Raji (cell line): Measurements from ENCODE around the gene CPT1C.

ENCODE experiments used
- POLR2A ChIP-seq: IDR thresholded peaks from 2 replicates; pipeline ENCODE4 v1.6.1; 2011; ENCODE audit warnings: low read depth, low read length, control low read depth; ENCODE audit not compliant: insufficient read depth

The CPT1C gene

DNA sequence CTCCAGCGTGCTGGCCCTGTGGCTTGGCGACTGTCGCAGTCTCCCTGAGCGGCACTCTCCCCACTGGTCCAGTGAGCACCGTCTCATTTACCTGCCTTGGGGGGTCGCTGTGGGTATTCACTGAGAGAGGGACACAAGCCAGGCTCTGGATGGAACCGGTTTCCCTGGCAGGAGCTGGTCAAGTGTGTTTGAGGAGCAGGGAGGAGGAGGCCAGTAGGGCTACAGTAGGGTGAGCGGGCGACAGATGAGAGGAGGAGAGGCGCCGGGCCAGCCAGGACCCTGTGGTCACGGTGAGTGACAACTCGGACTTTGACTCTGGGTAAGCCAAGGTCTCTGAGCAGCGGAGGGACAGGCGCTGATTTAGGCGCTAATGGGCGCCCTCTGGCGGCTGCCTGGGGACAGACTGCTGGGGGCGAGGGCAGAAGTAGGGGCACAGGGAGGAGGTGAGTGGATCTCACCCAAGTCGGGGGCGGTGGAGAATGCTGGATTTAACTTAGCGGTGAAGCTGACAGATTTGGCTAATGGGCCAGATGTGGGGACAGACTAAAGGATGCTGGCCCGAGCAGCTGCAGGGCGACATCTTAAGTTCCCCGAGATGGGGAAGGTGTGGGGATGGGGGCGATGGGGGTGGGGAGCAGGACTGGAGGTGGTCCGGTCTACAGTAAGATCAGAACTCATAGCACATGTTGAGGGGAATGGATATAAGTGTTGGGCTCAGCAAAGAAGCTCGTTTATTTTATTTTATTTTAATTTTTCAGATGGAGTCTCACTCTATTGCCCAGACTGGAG lies 18.6 kb upstream of the CPT1C start:
- TF ChIP-seq POLR2A: no peak

DNA sequence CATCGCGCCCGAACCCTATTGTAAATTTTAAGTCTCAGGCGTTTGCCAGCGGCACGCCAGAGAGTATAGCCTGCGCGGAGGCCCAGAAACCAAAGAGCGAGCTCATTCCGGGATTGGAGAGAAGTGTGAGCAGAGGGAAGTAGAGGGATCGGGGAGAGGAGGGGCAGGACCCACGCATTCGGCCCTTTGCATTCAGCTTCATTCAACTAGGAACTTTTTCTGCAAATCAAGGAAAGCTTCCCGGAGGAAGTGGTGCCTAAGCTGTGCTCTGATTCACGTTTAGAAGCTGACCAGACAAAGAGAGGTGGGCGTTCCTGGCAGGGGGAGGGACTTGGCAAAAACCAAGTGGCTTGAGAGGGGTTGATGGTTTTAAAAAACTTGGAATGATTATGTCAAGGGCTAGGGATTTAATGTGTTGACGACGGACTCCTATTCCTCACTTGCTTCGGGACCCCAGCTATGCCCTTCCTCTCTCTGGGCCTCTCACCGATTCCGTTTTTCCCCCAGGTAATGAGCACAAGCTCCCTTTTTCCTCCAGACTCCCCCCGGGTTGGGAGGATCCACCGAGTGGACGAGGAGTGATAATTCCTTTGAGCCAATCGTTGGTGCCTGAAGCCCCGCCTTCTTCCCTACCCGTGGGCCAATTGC lies 14.7 kb upstream of the CPT1C start:
- peak; percentile 88 for TF ChIP-seq POLR2A

DNA sequence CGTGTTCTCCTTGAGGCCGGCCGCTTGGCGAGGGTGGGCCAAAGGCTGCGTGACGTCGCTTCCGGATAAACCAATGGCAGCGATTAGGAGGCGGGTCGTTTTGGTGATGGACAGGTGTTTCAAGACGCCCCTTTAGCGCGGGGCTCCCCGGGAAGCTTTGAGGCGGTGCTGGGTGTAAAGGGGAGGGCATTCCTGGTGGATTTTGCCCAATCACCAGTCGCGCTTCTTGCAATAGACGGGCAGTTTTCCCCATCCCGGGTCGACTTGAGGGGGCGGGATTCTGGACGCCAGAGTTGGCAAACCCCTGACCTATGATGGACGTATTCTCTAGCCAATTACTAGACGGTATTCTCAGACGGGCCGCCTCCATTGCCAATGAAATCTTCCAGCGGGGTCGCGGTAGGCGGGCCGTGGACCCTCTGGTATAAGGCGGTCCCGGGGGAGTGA lies 14.1 kb upstream of the CPT1C start:
- no peak for TF ChIP-seq POLR2A

DNA sequence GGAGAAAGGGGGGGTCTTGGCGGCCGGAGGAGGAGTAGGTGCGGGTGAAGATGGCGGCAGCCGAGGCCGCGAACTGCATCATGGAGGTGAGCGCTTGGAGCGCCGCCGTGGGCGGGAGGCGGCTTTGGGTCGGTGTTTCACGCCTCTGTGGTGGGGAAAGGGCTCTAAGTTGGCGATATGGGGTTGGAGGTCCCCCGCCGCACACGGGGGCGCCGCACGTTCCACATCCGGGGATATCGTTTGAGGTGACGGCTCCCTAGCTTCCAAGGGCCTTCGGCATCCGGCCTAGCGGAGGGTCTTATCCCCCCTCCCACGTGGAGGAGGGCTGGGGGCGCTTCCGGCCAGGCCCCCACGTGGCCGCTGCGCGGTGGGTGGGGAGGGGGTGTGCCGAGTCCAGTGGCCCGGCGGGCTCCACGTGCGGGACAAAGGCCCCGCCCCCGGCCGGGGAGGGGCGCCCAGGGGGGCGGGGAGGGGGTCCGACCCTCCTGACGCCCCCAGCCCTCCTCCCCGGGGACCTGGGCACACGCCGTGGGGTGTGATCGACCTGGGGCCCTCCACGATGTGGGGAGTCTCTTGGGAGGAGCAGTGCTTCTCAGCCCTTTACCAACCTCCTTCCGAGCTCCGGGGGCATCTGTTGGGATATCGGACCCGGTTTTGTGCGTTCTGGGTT lies 13.6 kb upstream of the CPT1C start, which contains the start of gene PRMT1:
TSS of gene PRMT1 (plus strand) at position 41 of the 670 bp plus-strand sequence. CDS start at position 51, 10 bp downstream.
- peak; percentile 86 for TF ChIP-seq POLR2A

DNA sequence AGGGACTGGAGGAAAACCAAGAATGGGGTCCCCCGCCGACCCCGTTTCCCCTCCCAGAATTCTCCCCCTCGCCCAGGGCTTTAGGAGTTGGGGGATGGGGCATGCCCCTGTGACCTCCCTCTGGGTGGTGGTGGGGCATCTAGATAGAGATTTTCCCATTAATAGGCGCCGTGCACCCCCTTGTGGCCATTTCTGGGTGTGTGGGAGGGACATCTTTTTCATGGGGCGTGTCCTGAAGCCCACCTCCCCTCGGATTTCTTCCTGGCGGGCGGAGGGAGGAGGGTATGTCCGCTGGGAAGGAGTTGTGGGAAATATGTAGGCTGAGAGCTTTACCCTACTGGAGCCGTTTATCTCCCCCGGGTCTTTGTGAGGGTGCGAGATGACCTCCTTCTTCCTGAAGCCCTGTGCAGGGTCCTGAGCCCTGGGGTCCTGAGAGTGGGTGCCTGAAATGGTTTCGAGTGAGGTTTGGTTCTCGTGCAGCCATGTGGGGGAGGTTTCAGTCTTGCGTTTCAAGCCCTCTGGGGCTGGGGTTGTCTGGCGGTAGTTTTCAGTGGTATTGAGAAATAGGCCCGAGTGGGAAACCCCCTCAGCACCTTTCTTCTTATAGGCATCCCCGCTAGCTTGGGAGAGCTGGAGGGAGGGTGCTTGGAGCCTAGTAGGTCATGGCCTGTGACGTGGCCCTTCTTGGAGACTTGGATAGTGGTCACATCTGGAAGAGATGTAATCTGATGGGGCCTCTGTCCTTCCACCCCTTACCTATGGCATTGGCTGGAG lies 12.8 kb upstream of the CPT1C start:
- no peak for TF ChIP-seq POLR2A

DNA sequence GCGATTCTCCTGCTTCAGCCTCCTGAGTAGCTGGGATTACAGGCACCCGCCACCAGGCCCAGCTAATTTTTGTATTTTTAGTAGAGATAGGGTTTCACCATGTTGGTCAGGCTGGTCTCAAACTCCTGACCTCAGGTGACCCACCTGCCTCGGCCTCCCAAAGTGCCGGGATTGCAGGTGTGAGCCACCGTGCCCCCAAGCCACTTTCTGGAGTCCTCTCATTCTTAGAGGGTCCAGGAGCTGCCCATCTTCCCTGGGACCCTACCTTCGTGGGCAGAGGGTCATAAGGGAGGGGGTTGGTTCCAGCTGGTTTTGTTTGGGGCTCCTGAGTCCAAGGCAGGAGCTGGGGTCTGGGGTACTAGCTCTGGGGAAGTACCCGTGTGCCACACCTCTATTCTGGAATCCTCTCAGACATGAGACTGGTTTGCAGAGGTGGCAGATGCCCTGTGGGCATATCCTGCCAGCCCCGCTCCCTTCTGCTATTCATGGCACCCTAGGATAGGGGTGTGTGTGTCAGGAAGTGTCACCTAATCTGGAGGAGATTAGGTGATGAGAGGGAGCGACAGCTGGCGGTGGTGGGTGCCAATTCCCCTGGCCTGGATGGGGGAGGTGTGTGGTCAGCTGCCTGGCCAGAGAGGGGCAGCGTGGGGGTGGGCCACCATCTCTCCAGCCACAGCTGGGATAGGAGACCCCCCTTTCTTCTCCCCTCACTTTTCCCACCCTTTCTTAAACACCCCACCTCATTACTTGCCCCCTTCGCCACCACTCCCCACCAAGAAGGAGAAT lies 11.7 kb upstream of the CPT1C start:
- TF ChIP-seq POLR2A: no peak

DNA sequence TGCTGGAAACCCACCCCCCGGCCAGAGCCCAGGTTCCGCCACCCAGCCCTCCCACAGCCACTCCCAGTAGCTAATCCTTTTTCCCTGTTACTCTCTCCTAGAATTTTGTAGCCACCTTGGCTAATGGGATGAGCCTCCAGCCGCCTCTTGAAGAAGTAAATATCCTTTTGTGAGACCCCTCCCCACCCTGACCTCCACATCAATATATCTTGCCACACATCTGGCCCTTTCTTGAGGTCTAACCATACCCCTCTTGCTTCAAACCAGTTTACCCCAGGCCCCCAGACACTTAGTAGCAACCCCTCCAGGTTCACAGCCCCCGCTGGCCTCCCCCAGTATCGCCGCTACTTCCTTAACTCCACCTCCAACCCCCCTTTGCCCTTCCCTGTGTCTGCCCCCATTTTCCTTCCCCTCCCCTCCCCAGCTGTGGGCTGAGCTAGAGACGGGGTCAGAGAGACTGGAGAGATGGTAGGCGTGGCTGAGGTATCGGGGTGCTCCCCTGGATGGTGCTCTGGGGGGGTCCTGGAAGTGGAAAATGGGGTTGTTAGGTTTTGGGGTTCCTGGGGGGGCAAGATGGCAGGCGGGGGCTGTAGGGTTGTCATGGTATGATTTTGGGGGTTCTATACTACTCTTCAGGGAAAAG lies 11.0 kb upstream of the CPT1C start:
- no peak for TF ChIP-seq POLR2A

DNA sequence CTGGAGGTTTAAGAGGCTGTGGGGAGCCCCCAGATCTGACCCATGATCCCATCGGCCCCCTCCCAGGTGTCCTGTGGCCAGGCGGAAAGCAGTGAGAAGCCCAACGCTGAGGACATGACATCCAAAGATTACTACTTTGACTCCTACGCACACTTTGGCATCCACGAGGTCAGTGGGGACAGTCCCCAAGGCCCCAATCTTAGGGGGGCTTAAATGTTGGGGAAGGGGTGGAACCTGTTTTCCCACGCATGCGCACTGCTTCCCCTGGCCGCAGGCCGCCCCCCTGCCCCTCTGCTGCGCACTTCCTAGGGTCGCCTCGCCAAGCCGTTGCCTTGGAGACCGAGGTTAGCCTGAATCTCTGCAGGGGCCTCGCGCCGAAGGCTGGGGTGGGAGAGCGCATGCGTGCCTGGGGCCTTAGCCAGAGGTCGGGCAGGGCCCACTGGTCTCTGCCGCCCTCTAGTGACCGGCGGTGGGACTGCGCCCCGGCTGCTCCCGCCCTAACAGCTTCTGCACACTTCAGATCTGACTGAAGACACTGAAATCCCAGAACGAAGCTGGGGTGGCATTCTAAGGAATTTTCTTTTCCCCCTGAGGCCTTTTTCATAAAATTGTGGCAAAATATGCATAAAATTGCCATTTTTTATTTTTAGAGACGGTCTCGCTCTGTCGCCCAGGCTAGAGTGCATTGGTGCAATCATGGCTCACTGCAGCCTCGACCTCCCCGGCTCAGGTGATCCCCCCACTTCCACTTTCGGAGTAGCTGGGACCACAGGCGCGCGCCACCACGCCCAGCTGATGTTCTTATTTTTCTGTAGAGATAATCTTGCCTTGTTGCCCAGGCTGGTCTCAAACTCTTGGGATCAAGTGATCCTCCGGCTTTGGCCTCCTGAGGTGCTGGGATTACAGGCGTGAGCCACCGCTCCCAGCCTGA lies 10.2 kb upstream of the CPT1C start:
- TF ChIP-seq POLR2A: no peak

DNA sequence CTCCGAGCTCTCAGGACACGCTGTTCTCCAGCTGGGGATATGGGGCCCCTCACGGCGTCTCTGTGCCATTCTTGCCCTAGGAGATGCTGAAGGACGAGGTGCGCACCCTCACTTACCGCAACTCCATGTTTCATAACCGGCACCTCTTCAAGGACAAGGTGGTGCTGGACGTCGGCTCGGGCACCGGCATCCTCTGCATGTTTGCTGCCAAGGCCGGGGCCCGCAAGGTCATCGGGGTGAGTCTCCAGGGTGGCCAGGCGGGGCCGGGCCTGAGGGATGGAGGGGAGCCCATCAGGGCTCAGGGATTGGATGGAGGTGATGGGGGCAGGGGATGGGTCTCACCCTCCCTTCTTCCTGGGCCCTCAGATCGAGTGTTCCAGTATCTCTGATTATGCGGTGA lies 9.1 kb upstream of the CPT1C start:
- TF ChIP-seq POLR2A: no peak

DNA sequence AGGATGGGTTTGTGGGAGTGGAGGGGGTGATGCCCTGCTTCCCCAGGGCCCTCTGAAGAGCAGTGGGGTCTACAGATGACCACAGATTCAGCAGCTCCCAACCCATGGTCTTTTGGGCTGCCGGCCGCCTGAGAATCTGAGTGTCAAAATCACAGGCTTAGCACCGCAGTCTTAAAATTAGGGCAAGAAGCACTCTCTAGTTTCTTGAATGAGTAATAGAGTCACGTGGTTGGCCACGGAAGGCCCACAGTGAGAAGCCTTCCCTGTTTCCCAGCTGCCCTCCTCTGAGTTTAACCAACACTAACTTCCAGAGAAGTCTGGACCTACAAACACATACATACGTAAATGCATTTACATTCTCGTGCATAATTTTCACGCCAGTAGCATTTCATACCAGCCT lies 8.6 kb upstream of the CPT1C start:
- no peak for TF ChIP-seq POLR2A

DNA sequence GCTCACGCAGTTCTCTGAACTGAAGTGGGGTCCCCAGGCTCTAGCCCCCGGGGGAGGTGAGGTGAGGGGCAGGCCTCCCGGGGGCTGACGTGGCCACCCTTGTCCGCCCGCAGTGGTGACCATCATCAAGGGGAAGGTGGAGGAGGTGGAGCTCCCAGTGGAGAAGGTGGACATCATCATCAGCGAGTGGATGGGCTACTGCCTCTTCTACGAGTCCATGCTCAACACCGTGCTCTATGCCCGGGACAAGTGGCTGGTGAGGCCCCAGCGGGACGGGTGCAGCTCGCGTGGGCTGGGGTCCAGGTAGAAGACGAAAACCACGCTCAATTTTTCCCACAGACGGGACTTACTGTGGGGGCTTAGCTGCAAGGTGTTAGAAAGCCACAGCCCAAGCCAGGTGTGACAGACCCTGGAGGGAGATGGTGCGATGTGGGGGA lies 7.1 kb upstream of the CPT1C start:
- TF ChIP-seq POLR2A: no peak

DNA sequence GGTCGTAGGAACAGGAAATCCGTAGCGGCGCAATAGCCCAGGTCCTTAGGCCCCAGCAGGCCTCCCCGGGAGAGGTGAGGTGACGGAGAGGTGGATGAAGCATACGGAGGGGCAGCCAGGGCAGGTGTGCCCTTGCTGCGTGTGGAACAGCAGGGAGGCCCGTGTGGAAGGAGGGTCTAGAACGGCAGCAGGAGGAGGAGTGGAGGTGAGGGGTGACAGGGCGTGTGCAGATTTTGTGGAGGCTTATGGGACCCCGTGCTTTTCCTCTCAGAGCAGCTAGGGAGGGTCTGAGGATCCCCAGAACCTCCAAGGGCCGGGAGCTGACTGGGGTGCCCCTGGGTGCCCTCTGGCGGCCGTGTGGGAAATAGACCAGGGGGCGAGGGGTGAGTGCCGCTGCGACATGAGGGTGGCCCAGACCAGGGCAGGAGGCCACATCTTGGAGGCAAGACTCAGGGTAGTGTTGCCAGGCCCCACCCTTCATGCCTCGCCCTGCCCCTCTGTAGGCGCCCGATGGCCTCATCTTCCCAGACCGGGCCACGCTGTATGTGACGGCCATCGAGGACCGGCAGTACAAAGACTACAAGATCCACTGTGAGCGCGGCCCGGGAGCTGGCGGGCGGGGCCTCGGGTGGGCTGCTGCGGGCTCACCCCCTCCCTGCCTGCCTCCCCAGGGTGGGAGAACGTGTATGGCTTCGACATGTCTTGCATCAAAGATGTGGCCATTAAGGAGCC lies 6.5 kb upstream of the CPT1C start:
- no peak for TF ChIP-seq POLR2A

DNA sequence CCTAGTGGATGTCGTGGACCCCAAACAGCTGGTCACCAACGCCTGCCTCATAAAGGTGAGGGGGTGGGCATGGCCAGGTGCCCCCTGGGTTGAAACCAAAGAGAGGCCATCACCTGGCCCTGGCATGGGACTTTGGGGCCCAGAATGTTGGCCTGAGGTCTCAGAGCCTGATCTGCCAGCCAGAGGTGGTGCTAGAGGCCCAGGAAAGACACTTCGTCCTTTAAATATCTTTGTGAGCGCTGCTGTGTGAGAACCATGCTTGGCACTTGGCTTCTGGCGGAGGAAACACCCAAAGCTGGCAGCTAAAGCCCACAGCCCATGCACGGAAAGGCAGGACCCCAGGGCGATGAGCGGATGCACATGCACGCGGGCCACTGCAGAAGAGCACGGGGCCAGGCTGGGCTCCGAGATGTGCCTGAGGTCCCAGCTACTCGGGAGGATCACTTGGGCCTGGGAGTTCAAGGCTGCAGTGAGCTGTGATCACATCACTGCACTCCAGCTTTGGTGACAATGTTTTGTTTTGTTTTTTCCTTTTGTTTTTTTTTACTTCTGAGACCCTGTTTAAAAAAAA lies 5.8 kb upstream of the CPT1C start:
- no peak for TF ChIP-seq POLR2A
